Left ventricle myocardium inferior (tissue), 1 donor: ENCODE results near the gene TES. TPM values are rescaled to one million over a fixed set of nuclear protein-coding genes. Genes with fewer than 3 reads are reported as not detected.

ENCODE experiments used
- DNase-seq: peaks from one replicate; pipeline ENCODE4 v3.0.0-alpha.2; 2020
- H3K27ac ChIP-seq: fragments of 200-600 bp; replicated peaks from 2 replicates; pipeline ENCODE4 v1.8.0; 2021
- H3K27me3 ChIP-seq: fragments of 200-600 bp; 2 replicates; pipeline ENCODE4 v1.8.0; 2021; ENCODE audit warnings: low read depth
- H3K36me3 ChIP-seq: fragments of 200-600 bp; 2 replicates; pipeline ENCODE4 v1.8.0; 2021
- H3K4me1 ChIP-seq: fragments of 200-600 bp; 2 replicates; pipeline ENCODE4 v1.8.0; 2021
- H3K4me3 ChIP-seq: fragments of 200-600 bp; 2 replicates; pipeline ENCODE4 v1.8.0; 2021; ENCODE audit warnings: mild to moderate bottlenecking, moderate library complexity
- H3K9me3 ChIP-seq: fragments of 200-600 bp; replicated peaks from 2 replicates; pipeline ENCODE4 v1.8.0; 2021
- intact Hi-C: fragments of 100-400 bp; cut with micrococcal nuclease; formaldehyde crosslinking; loops from one replicate; pipeline ENCODE4 v1.11.0; 2022
- total RNA-seq: library from RNA; stranded (reverse); fragmentation: NEBNext Ultra II Directional; extraction: Animal tissue kit (Norgen Biotek cat#: 25700); gene quantifications from one replicate; pipeline ENCODE4 v1.2.1, GENCODE V29; 2021
- TF ChIP-seq, protein P1 (sequence below): fragments of 200-600 bp; IDR thresholded peaks from 2 replicates; pipeline ENCODE4 v1.8.0; 2021; ENCODE audit warnings: antibody characterized with exemption, mild to moderate bottlenecking, borderline replicate concordance
- donor health status: DM: no; HTN: yes; CAD: no; lungs with severe emphysema.

Gene TES
- total RNA-seq, 1 donor from 2014 or later = 13.9 TPM

DNA sequence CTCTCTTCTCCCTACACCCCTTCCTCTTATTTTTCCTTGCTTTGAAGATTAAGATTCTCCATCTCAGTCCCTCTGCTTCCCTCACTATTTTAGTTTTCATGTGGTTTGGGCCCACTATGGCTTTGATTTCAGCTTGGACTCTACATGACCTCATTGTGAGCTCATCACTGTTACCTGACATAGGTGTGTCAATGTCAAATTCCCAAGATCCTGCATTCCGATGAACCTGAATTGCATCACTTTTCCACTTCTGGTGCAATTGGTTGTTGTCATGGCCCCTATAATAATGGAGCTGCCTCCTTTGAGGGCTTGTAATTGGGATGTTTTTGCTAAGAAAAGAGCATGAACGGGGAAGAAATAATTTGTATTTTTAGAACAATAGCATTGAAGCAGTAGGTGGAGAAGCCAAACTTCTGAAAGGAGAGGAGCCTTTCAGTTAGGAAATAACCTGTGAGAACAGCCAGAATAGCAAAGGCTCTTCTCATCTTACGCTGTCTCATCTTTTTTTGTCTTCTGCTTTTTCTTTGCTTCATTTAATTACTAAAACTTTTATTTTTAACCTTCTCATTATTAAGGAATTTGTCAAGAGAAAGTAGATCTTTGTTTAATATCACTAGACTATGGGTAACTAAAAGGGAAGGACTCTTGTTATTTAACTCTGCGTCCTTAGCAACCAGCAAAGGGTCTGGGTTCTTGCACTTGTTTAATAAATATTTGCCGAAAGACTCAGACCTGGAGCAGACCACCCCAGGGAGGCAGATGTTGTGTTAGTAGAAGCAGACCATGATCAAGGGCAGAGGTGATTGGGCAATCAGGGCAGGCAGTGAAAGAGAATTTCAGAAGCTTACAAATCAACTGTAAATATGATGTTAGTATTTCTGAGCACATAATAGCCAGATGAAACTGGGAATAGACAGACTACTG lies 95.4 kb downstream of the TES start:
- Histone ChIP-seq H3K36me3 (no peaks in the 10 kb centered on the region), H3K9me3 (no peaks in the 10 kb centered on the region), H3K4me1 (no peaks in the 10 kb centered on the region), H3K27ac (no peak overlapping the region), H3K27me3 (no peaks in the 10 kb centered on the region), H3K4me3 (no peak overlapping the region)
- DNase-seq = no peak
- intact Hi-C loops = no loop called here
- TF ChIP-seq, protein P1, sequence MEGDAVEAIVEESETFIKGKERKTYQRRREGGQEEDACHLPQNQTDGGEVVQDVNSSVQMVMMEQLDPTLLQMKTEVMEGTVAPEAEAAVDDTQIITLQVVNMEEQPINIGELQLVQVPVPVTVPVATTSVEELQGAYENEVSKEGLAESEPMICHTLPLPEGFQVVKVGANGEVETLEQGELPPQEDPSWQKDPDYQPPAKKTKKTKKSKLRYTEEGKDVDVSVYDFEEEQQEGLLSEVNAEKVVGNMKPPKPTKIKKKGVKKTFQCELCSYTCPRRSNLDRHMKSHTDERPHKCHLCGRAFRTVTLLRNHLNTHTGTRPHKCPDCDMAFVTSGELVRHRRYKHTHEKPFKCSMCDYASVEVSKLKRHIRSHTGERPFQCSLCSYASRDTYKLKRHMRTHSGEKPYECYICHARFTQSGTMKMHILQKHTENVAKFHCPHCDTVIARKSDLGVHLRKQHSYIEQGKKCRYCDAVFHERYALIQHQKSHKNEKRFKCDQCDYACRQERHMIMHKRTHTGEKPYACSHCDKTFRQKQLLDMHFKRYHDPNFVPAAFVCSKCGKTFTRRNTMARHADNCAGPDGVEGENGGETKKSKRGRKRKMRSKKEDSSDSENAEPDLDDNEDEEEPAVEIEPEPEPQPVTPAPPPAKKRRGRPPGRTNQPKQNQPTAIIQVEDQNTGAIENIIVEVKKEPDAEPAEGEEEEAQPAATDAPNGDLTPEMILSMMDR = no peak

DNA sequence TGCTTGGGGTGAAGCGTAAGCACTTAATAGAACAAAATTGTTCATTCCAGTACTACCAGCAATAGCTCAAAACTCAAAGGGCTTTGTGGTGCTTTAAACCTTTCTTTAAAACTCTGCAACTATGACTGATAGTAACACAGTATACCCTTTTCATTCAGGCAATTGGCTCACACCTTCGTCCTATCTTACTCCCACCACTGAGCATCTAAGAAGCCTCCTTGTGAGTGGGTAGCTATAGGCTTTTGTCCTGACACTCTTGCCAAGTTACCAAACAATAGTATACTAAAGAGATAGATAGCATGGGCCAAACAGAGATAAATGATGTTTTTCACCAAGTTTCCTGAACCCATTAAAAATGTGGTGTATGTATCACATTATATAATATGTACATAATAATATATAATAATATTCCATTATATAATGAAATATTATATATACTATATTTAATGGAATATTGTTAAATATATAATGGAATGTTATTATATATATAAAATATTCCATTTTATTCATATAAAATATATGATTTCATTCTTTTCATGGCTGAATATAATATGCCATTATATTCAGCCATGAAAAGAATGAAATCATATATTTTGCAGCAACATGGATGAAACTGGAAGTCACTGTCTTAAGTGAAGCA lies 96.2 kb downstream of the TES start:
- intact Hi-C loops = no loop called here
- no peaks in the 10 kb centered on the region for H3K4me1 ChIP-seq

DNA sequence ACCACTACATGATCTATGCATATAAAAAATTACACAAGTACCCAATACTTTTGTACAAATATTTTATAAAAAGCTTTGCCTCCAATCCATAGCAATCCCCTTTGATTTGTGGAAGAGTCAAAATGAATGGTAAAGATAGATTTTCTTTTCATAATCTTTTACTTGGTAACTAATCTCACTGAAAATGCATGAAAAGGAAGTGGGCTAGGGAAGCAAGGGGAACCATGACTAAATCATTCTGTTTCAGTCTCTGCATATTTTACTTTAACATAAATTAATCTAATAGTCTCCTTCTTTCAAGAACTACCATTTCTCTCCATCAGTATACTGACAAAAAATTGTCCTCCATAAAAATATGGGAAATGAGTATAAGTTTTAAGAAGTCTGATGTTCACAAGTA lies 96.9 kb downstream of the TES start:
- no peak for DNase-seq
- no peaks in the 10 kb centered on the region for H3K36me3 ChIP-seq
- no peak overlapping the region for H3K27ac ChIP-seq
- H3K4me3 ChIP-seq = no peak overlapping the region
- TF ChIP-seq, protein P1 = no peak
- H3K4me1 ChIP-seq = no peaks in the 10 kb centered on the region
- H3K9me3 ChIP-seq = no peaks in the 10 kb centered on the region
- H3K27me3 ChIP-seq = no peaks in the 10 kb centered on the region
- intact Hi-C loops = no loop called here

More for the DNA sequence above, 96.2 kb downstream of the TES start:
- no peak overlapping the region for H3K27ac ChIP-seq
- no peak overlapping the region for H3K4me3 ChIP-seq
- TF ChIP-seq, protein P1 = no peak
- no peak for DNase-seq
- no peaks in the 10 kb centered on the region for H3K9me3 ChIP-seq
- H3K27me3 ChIP-seq = no peaks in the 10 kb centered on the region
- no peaks in the 10 kb centered on the region for H3K36me3 ChIP-seq

Other genes with a start within 250 kb of the TES start
- gene TFEC, start 179.8 kb upstream of the TES start, total RNA-seq = 1.7 TPM